WERI-Rb-1 (cell line): ENCODE data around the gene IGF1R.

Experiments used
- DNase-seq: peaks from one replicate; pipeline ENCODE4 v3.0.0-alpha.2; 2020
- H3K27ac ChIP-seq: fragments of 250-450 bp; sonication (Bioruptor Pico); 2 replicates; pipeline ENCODE4 v1.5.1; 2020; ENCODE audit warnings: mild to moderate bottlenecking, moderate library complexity
- H3K27me3 ChIP-seq: fragments of 250-450 bp; sonication (Bioruptor Pico); 2 replicates; pipeline ENCODE4 v1.5.1; 2021; ENCODE audit warnings: mild to moderate bottlenecking, low read depth, moderate library complexity; ENCODE audit not compliant: insufficient read depth, severe bottlenecking
- H3K36me3 ChIP-seq: fragments of 250-450 bp; sonication (Bioruptor Pico); 2 replicates; pipeline ENCODE4 v1.5.1; 2020; ENCODE audit warnings: mild to moderate bottlenecking, moderate library complexity
- H3K4me3 ChIP-seq: 2 replicates; pipeline ENCODE4 v1.5.1; 2011; ENCODE audit warnings: low read depth, mild to moderate bottlenecking, control low read depth, low read length
- H3K9me3 ChIP-seq: fragments of 250-450 bp; sonication (Bioruptor Pico); 2 replicates; pipeline ENCODE4 v1.5.1; 2021; ENCODE audit warnings: mild to moderate bottlenecking, moderate library complexity; ENCODE audit not compliant: severe bottlenecking
- CTCF ChIP-seq: IDR thresholded peaks from 2 replicates; pipeline ENCODE4 v1.5.1; 2011; ENCODE audit warnings: low read depth, mild to moderate bottlenecking, control low read depth, inconsistent platforms, low read length

Gene IGF1R

GRCh38 chr15:98899272-98900021 lies 251.1 kb downstream of the IGF1R start:
- Histone ChIP-seq H3K36me3 (peaks cover 18% of the 10 kb centered on the region), H3K4me3 (no peak overlapping the region), H3K27me3 (no peaks in the 10 kb centered on the region), H3K9me3 (no peaks in the 10 kb centered on the region), H3K27ac (no peak overlapping the region)
- DNase-seq, result no peak
- no peak for TF ChIP-seq CTCF

- Histone ChIP-seq H3K27ac (no peak overlapping the region), H3K27me3 (no peaks in the 10 kb centered on the region), H3K36me3 (peaks cover 18% of the 10 kb centered on the region), H3K9me3 (no peaks in the 10 kb centered on the region), H3K4me3 (no peak overlapping the region)
- DNase-seq, result no peak
- TF ChIP-seq CTCF, result no peak
Measured at GRCh38 chr15:98900356-98900755, 252.0 kb downstream of the IGF1R start.

GRCh38 chr15:98901434-98902072 lies 253.2 kb downstream of the IGF1R start:
- Histone ChIP-seq H3K36me3 (peaks cover 14% of the 10 kb centered on the region), H3K4me3 (no peak overlapping the region), H3K27ac (no peak overlapping the region), H3K9me3 (no peaks in the 10 kb centered on the region), H3K27me3 (no peaks in the 10 kb centered on the region)
- no peak for TF ChIP-seq CTCF
- DNase-seq, result no peak

- Histone ChIP-seq H3K27ac (no peak overlapping the region), H3K4me3 (no peak overlapping the region), H3K36me3 (peaks cover 8% of the 10 kb centered on the region), H3K9me3 (no peaks in the 10 kb centered on the region), H3K27me3 (no peaks in the 10 kb centered on the region)
- DNase-seq, result no peak
- no peak for TF ChIP-seq CTCF
Measured at GRCh38 chr15:98902931-98903330, 254.6 kb downstream of the IGF1R start.

GRCh38 chr15:98903377-98904018 lies 255.2 kb downstream of the IGF1R start:
- H3K27me3 ChIP-seq, result no peaks in the 10 kb centered on the region
- H3K36me3 ChIP-seq, result peaks cover 5% of the 10 kb centered on the region
- TF ChIP-seq CTCF, result no peak
- no peak overlapping the region for H3K4me3 ChIP-seq
- no peaks in the 10 kb centered on the region for H3K9me3 ChIP-seq
- no peak overlapping the region for H3K27ac ChIP-seq
- no peak for DNase-seq
